CD4-positive, alpha-beta T cell treated with Interferon alpha-2 for 1 hour (primary cell): ENCODE results near the gene LRP3.
"Not testable (repeated sequence)": the region's sequence is repeated elsewhere in the genome, so short reads cannot be mapped to it uniquely, and the experiment has no call there.

Experiments used
- DNase-seq, 2 donors: peaks; one replicate each; pipeline ENCODE4 v3.0.0-alpha.2; 2020 to 2022

LRP3 gene

GRCh38 chr19:33177417-33177979 lies 16.6 kb upstream of the LRP3 start:
- DNase-seq, result peak; percentile 84 to 86

GRCh38 chr19:33186431-33187182 lies 7.5 kb upstream of the LRP3 start:
- no peak for DNase-seq

GRCh38 chr19:33187183-33187540 lies 7.0 kb upstream of the LRP3 start:
- no peak for DNase-seq

GRCh38 chr19:33189453-33189852 lies 4.7 kb upstream of the LRP3 start:
- DNase-seq, result no peak

- not testable (repeated sequence) for DNase-seq
Observed at GRCh38 chr19:33191092-33191491, 3.0 kb upstream of the LRP3 start.

- no peak for DNase-seq
Observed at GRCh38 chr19:33191501-33191900, 2.6 kb upstream of the LRP3 start.

GRCh38 chr19:33192010-33192409 lies 2.1 kb upstream of the LRP3 start:
- DNase-seq, result no peak

- DNase-seq, result no peak
Observed at GRCh38 chr19:33193269-33193864, 763 bp upstream of the LRP3 start.

GRCh38 chr19:33194532-33194885 lies 379 bp downstream of the LRP3 start:
- no peak for DNase-seq

- no peak for DNase-seq
Observed at GRCh38 chr19:33194886-33195644, 935 bp downstream of the LRP3 start.

GRCh38 chr19:33195645-33196347 lies 1.7 kb downstream of the LRP3 start:
- no peak for DNase-seq

GRCh38 chr19:33196446-33197193 lies 2.5 kb downstream of the LRP3 start:
- no peak for DNase-seq

- DNase-seq, result no peak
Observed at GRCh38 chr19:33197591-33198000, 3.5 kb downstream of the LRP3 start.

- no peak for DNase-seq
Observed at GRCh38 chr19:33198169-33198568, 4.0 kb downstream of the LRP3 start.

- no peak for DNase-seq
Observed at GRCh38 chr19:33199441-33200265, 5.5 kb downstream of the LRP3 start.

GRCh38 chr19:33201473-33201872 lies 7.3 kb downstream of the LRP3 start:
- no peak for DNase-seq

- no peak for DNase-seq
Observed at GRCh38 chr19:33201886-33202545, 7.9 kb downstream of the LRP3 start.

GRCh38 chr19:33202546-33203507 lies 8.7 kb downstream of the LRP3 start:
- DNase-seq, result no peak

GRCh38 chr19:33203529-33203928 lies 9.4 kb downstream of the LRP3 start:
- no peak for DNase-seq
